T47D (cell line): ENCODE data around the gene LTA.

ENCODE experiments used
- DNase-seq, 2 experiments: peaks; one replicate each; pipeline versions ENCODE4 v3.0.0 to v3.0.0-alpha.2; 2011 to 2012; ENCODE audit warnings: low read depth in 1 of 2, low spot score in 1 of 2
- JUND ChIP-seq: IDR thresholded peaks from 2 replicates; pipeline ENCODE4 v1.6.1; 2012; ENCODE audit warnings: low read depth
- in situ Hi-C: cut with HindIII; loops from 2 replicates; pipeline ENCODE4 v1.10.0; 2016; ENCODE audit warnings: low sequenced_read_pairs, low pct_unique_long_range_greater_than_20kb

LTA gene

DNA sequence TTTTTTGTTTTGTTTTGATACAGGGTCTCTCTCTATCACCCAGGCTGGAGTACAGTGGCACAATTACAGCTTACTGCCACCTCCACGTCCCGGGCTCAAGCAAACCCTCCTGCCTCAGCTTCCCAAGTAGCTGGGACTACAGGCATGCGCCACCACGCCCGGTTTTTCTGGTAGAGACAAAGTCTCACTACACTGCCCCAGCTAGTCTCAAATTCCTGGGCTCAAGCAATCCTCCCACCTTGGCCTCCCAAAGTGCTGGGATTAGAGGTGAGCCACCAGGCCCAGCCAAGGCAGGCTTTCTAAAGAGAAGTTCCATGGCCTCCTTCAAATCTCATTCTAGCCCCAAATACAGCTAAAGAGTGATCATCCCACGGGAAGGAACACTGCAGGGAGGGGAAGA, 38.1 kb upstream of the LTA start:
- DNase-seq, result no peak
- no peak for TF ChIP-seq JUND
- in situ Hi-C loops, result no loop called here

DNA sequence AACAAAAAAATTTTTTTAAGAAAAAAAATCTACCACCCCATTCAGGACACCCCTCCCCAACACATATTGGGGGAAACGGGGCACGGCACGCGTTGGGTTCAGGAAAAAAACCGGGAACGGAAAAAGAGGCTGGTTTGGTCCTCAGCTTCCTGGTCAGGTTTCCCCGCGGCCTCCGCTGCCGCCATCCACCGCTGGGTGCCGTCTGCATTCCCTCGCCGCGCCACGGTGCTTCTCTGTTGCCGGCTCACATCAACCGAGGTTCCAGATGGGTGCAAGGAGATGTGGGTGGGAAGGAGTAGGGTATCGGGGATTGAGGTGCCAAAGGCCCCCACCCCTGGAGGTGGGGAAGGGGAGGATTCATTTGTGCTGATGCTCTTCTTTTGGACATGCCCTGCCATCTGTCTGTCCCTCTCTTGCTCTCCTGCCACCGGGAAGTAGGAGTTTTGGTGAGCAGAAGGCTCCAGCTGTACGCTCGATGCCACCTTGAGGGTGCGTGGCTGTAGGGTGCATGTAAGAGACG, 37.5 kb upstream of the LTA start:
- DNase-seq, result no peak
- in situ Hi-C loops, result no loop called here
- no peak for TF ChIP-seq JUND

DNA sequence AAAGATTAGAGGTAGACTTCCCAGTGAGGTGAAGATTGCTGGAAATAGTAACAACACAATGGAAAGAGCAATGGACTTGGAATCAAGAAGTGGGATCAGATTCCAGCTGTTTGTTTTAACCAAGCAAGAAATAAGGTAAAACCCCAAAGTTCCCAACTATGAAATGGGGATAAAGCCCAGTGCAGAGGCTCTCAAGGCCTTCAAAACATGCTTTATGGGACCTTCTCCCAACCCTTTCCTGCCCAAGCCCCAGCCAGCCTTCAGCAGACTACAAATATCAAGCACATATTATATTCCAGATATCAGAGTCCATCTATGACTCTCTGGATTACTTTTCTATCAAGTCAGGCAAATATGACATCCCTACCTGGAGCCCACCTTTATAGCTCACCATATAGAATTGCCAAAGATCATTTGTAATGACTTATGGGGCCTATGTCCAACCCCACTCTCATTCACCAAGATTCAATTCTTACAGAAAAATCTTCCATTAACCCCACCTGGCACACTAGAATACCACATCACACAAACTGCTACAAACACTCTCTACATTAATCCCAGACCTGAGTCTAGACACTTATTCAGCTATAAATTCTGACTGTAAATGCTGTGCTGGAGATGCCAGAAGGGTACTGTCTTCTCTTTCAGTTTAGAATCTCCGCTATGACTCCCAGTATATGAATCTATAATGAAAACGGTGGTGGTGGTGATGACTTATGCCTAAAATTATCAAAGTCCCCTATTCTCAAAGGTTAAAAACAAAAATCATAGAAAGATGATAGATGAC, 36.4 kb upstream of the LTA start:
- DNase-seq, result no peak
- TF ChIP-seq JUND, result no peak
- in situ Hi-C loops, result no loop called here

DNA sequence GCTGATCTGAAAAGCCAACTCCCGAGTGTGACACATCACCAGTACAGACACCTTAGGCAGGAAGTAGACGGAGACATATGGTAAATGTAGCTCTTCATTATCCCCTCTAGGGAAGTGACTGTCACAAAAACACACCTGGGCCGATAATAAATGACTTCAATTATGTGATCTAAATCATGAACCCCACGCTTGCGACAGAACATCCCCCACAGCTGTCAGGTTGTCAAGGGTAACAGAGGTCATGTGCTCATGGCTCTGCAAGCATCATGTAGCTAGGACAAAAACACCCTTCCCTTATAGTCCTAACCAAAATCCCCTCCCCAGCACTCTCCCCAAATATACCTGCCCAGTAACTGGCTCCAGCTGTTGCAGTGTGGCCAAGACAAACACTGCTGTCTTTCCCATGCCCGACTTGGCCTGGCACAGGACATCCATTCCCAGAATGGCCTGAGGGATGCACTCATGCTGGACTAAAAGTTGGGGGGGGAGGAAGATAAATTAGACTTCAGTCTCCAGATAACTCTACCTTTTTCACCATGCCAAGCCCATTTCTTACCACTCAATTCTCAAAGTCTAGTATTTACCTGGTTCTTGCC, 33.2 kb upstream of the LTA start:
- TF ChIP-seq JUND, result no peak
- peak in 1 of 2 experiments; percentile 68 for DNase-seq
- in situ Hi-C loops, result no loop called here

DNA sequence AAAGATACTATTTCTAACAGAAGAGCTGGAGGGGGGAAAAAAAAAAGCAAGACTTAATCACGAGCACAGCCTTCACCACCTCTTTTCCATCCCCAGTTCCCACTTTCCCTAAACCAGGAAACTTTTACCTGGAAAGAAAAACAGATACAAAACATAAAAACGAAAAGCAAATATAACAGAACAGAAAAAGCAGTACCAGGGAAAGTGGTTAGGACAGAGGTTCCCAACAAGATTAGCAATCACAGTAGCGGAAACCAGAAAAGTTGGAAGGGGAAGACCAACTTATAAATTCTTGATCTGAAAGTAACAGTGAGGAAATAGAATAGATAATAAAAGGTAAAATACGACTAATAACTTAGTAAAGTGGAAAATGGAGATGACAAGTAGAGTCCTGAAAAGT, 31.4 kb upstream of the LTA start:
- no peak for DNase-seq
- in situ Hi-C loops, result no loop called here
- TF ChIP-seq JUND, result no peak

DNA sequence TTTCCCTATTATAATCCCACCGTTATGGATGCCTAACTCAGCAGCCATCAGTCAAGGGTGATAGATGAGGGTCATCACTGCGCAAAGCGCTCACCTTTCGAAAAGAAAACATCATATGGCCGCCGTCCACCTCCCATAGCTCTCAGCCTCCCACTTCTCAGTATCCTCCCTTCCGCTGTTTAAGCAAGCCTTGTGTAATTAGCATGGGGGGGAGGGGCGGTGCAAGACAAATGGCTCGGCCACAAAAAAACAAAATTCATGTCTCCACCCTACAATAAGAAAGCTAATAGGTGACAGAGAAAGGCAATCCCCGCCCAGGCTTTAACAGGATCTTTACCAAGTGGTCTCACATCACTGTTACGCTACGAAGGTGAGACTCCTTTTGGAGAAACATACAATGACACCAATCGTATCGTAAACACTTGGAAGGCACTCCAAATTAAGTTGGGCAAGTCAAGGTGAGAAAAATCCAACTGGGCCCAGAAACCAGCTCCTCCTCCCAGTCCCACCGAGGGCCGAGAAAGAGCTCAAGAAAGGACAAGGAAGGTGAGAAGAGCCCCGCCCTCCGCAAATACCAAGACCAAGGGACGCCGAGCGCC, 30.9 kb upstream of the LTA start:
- peak in 1 of 2 experiments; percentile 83 for DNase-seq
- in situ Hi-C loops, result no loop called here

DNA sequence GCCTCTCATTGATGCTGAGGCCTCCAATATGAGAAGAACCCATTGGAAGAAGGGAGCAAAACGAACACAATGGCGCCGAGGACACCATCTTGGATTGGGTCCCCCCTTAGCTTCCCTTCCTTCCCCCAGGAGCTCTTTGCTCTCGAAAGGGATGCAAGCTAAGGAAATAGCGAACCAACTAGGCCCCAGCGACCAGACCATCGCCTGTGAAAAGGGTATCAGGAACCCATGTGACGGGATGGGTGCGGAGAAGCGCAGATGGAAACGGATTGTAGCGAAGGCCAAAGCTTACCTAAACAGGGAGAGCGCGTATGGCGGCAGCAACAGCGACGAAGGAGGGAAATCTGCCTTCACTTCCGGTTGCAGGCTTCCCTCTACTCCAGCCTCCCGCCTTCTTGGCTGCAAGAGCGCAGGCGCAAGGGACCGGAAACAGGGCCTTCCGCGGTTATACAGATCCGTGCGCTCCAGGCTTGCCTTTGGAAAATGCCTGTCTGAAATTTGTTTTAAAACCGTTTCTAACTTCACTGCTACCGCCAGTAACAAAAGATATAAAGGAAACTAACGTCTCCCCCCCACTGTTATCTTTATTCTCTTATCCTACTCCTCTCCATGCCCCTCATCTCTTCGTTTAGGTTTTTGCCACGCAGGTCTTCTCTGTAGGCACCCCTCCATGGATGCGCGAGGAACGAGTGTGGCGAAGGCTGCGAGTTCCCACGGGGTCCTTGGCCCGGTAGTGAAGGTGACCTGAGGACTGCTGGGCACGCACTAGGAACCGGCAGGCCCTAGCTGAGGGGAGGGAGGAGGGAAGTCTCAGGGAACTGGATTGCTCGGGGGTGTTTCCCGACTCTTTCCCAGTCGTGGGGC, 30.2 kb upstream of the LTA start, which contains the start of gene DDX39B:
DDX39B (minus strand) TSS at position 346 of the 864 bp plus-strand sequence. CDS start 1,471 bp downstream, outside the sequence.
- peak; percentile 80 to 98 for DNase-seq
- in situ Hi-C loops, result no loop called here

More for the DNA sequence above, 30.9 kb upstream of the LTA start:
- TF ChIP-seq JUND, result no peak

DNA sequence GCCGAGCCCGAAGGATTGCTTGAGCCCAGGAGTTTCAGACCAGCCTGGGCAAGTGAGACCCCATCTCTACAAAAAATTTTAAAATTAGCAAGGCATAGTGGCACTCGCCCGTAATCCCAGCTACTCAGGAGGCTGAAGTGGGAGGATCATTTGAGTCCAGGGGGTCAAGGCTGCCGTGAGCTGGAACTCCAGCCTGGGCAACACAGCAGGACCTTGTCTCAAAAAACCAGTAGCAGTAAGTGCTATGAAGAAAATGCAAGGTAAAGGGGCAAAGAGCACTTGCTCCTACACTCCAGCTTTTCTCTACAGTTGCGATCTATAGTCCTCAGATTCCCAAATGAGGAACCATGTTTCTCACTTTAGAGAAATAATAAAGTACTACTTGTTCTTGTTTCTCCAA, 28.4 kb upstream of the LTA start:
- no peak for TF ChIP-seq JUND
- in situ Hi-C loops, result no loop called here
- DNase-seq, result no peak

More for the DNA sequence above, 30.2 kb upstream of the LTA start, which contains the start of gene DDX39B:
- TF ChIP-seq JUND, result no peak

DNA sequence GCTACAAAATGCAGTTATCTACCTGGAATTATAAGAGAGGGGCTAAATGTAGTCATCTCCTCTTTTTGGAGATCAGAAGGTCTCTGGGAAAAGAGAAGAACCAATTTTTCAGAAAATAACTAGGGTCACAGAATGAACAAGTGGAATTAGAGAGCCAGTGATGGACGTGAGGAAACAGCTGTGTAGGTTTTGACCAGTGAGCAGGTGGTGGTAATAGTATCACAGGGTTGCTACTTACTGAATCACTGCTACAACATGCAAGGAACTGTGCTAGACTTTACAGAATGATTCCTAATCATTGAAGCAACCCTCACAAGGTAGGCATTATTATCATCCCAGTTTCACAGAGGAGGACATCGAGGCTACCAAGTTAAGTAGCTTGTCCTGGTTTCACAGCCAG, 27.4 kb upstream of the LTA start:
- in situ Hi-C loops, result no loop called here
- no peak for TF ChIP-seq JUND
- no peak for DNase-seq

DNA sequence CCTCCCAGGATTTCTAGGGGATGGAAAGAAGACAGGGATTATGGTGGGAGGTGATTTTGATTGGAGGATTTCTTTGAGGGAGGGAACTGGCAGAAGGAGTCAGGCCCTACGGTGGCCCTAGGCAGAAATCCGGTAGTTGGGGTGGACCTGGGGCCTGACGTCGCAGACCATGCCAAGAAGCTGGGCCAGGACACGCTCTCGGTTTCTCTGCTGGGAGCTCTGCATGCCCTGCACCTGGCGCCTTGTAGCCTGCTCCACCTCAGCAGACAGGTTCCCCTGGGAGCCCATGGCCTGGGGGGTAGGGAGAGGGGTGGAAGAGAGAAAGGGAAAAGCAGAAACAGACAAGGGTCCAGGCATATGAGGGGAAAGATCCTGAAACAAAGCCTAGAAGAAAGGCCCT, 26.8 kb upstream of the LTA start:
- no peak for TF ChIP-seq JUND
- DNase-seq, result no peak
- in situ Hi-C loops, result no loop called here

DNA sequence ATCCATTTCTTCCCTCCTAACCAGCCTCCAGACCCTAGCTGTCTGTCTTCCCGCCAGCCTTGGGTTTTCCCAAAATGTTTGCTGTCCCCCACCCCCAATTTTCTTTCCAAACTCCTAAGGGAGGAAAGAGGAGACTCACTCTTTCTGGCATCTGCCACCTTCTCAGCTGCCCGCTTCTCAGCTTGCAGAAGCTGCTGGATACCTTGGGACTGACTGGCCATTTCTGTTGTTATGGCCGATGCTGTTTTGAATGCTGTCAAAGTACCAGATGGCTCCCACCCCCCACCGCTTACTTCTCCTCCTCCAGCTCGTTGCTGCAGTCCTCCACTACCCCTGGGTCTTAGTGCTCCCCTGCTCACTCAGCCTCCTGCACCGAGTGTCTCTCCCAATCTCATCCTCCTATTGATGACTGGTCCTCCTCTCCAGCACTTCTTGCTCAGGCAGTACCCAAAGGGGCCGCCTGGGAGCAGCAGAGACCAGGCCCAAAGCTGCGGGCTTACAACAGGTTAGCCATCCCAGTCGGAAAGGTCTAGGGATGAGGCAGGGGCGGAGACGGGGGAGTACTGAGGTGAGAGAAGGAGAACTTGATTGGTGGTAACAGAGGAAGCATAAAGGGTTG, 25.6 kb upstream of the LTA start, which contains the start of gene ATP6V1G2:
ATP6V1G2 (minus strand) TSS at position 270 of the 619 bp plus-strand sequence; CDS start at position 221, 49 bp downstream.
- no peak for TF ChIP-seq JUND
- in situ Hi-C loops, result no loop called here
- DNase-seq, result peak; percentile 50 to 96
